Osteoblast (primary cell): ENCODE data around the gene MMS22L. TPM values are rescaled to one million over a fixed set of nuclear protein-coding genes. Genes with fewer than 3 reads are reported as not detected.
"Not testable (repeated sequence)": the region's sequence is repeated elsewhere in the genome, so short reads cannot be mapped to it uniquely, and the experiment has no call there.

Experiments
- DNase-seq: peaks from one replicate; pipeline ENCODE4 v3.0.0; 2011; ENCODE audit warnings: low spot score, mixed read lengths; ENCODE audit not compliant: insufficient read length; ENCODE audit errors: missing footprints
- H2AFZ ChIP-seq: 2 replicates; pipeline ENCODE4 v1.6.0; 2011; ENCODE audit warnings: mild to moderate bottlenecking, low read length
- H3K27ac ChIP-seq: 2 replicates; pipeline ENCODE4 v1.5.1; 2011; ENCODE audit warnings: mild to moderate bottlenecking, low read depth, low read length, moderate library complexity
- H3K27me3 ChIP-seq: 2 replicates; pipeline ENCODE4 v1.6.0; 2012; ENCODE audit warnings: mild to moderate bottlenecking, control low read depth, inconsistent platforms, low read length, moderate library complexity; ENCODE audit not compliant: insufficient read depth
- H3K36me3 ChIP-seq: 2 replicates; pipeline ENCODE4 v1.5.1; 2011; ENCODE audit warnings: mild to moderate bottlenecking, low read length, control low read depth, moderate library complexity; ENCODE audit not compliant: insufficient read depth
- H3K4me1 ChIP-seq: 2 replicates; pipeline ENCODE4 v1.5.1; 2011; ENCODE audit warnings: mild to moderate bottlenecking, low read length, control low read depth, moderate library complexity; ENCODE audit not compliant: insufficient read depth
- H3K4me2 ChIP-seq: 2 replicates; pipeline ENCODE4 v1.6.0; 2011; ENCODE audit warnings: mild to moderate bottlenecking, low read length; ENCODE audit not compliant: insufficient read depth
- H3K4me3 ChIP-seq: fragments of 200-600 bp; sonication (generic); 3 replicates; pipeline ENCODE4 v1.5.1; 2012; ENCODE audit warnings: mild to moderate bottlenecking, low read length, inconsistent platforms; ENCODE audit not compliant: insufficient read depth
- H3K79me2 ChIP-seq: 2 replicates; pipeline ENCODE4 v1.6.0; 2012; ENCODE audit warnings: mild to moderate bottlenecking, low read length, control low read depth, inconsistent platforms; ENCODE audit not compliant: insufficient read depth
- H3K9me3 ChIP-seq: 2 replicates; pipeline ENCODE4 v1.5.1; 2011; ENCODE audit warnings: low read depth, low read length, control low read depth
- H4K20me1 ChIP-seq: 2 replicates; pipeline ENCODE4 v1.6.0; 2012; ENCODE audit warnings: mild to moderate bottlenecking, low read length, control low read depth; ENCODE audit not compliant: insufficient read depth
- total RNA-seq: library from RNA; depleted of rRNA; stranded (reverse); fragments of >200 nt; gene quantifications from 2 replicates; pipeline ENCODE4 v1.2.3, GENCODE V29; 2012
- TF ChIP-seq, protein P1 (sequence below): IDR thresholded peaks from 2 replicates; pipeline ENCODE4 v1.5.1; 2011; ENCODE audit warnings: mild to moderate bottlenecking, low read depth, low read length, moderate library complexity; ENCODE audit errors: extremely low read depth

MMS22L gene
- total RNA-seq, 1 donor, result 11.9 TPM

DNA sequence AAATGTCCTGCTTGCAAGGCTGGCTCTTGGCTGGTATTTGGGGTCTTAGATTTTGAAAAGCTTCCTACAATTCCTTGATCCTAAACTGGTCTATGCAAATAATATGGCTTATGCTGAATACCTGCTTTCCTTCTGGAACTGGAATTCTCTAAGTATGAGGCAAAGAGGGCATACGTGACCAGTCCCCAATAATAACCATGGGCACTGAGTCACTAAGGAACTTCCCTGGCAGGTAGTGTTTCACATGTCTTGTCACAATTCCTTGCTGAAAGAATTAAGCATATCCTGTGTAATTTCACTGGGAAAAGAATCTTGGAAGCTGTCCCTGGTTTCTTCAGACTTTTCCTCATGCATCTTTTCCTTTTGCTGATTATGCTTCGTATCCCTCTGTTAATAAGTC is 106.5 kb downstream of the MMS22L start:
- H2AFZ ChIP-seq, result no peak overlapping the region
- no peaks in the 10 kb centered on the region for H4K20me1 ChIP-seq
- H3K9me3 ChIP-seq, result no peaks in the 10 kb centered on the region
- no peaks in the 10 kb centered on the region for H3K27me3 ChIP-seq
- H3K79me2 ChIP-seq, result no peaks in the 10 kb centered on the region
- peak; percentile 19 for DNase-seq
- H3K4me2 ChIP-seq, result no peak overlapping the region
- no peak overlapping the region for H3K4me3 ChIP-seq
- H3K36me3 ChIP-seq, result no peaks in the 10 kb centered on the region
- no peak overlapping the region for H3K27ac ChIP-seq
- H3K4me1 ChIP-seq, result no peaks in the 10 kb centered on the region
- TF ChIP-seq, protein P1, sequence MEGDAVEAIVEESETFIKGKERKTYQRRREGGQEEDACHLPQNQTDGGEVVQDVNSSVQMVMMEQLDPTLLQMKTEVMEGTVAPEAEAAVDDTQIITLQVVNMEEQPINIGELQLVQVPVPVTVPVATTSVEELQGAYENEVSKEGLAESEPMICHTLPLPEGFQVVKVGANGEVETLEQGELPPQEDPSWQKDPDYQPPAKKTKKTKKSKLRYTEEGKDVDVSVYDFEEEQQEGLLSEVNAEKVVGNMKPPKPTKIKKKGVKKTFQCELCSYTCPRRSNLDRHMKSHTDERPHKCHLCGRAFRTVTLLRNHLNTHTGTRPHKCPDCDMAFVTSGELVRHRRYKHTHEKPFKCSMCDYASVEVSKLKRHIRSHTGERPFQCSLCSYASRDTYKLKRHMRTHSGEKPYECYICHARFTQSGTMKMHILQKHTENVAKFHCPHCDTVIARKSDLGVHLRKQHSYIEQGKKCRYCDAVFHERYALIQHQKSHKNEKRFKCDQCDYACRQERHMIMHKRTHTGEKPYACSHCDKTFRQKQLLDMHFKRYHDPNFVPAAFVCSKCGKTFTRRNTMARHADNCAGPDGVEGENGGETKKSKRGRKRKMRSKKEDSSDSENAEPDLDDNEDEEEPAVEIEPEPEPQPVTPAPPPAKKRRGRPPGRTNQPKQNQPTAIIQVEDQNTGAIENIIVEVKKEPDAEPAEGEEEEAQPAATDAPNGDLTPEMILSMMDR, result no peak

DNA sequence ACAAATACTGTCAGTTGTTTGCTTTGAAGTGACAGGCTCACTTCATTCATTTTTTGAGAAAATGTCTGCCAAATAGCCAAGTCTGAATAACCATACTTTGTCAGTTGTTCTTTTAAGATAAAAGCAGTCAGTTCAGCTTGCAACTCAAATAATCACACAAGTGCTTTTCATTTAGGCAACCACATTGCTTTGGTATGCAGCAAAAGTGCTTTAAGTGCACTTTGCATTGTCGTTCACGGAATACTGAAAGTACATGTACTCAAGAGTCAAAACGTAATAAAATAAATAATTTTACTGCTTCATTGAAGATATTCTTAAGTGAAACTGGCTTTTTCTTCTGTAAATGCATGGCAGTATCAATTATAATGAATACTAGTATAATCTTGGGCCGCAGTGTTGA is 107.2 kb downstream of the MMS22L start:
- H3K36me3 ChIP-seq, result no peaks in the 10 kb centered on the region

GRCh38 chr6:97174471-97174870 is 108.5 kb downstream of the MMS22L start:
- H3K9me3 ChIP-seq, result no peaks in the 10 kb centered on the region
- TF ChIP-seq, protein P1, result no peak
- no peaks in the 10 kb centered on the region for H3K27me3 ChIP-seq
- H3K36me3 ChIP-seq, result no peaks in the 10 kb centered on the region
- H3K27ac ChIP-seq, result no peak overlapping the region
- H2AFZ ChIP-seq, result no peak overlapping the region
- H3K4me2 ChIP-seq, result no peak overlapping the region
- H3K4me1 ChIP-seq, result no peaks in the 10 kb centered on the region
- H4K20me1 ChIP-seq, result no peaks in the 10 kb centered on the region
- H3K4me3 ChIP-seq, result no peak overlapping the region
- no peak for DNase-seq
- H3K79me2 ChIP-seq, result no peaks in the 10 kb centered on the region

More for the DNA sequence above, 107.2 kb downstream of the MMS22L start:
- Histone ChIP-seq H3K27me3 (no peaks in the 10 kb centered on the region), H3K4me3 (no peak overlapping the region), H3K4me1 (no peaks in the 10 kb centered on the region), H3K27ac (no peak overlapping the region), H2AFZ (no peak overlapping the region), H3K4me2 (no peak overlapping the region), H3K79me2 (no peaks in the 10 kb centered on the region), H4K20me1 (no peaks in the 10 kb centered on the region), H3K9me3 (no peaks in the 10 kb centered on the region)
- TF ChIP-seq, protein P1, result no peak
- no peak for DNase-seq

- Histone ChIP-seq H2AFZ (no peak overlapping the region), H3K4me1 (no peaks in the 10 kb centered on the region), H3K9me3 (no peaks in the 10 kb centered on the region), H3K36me3 (no peaks in the 10 kb centered on the region), H3K27ac (no peak overlapping the region), H3K4me3 (no peak overlapping the region), H4K20me1 (no peaks in the 10 kb centered on the region), H3K4me2 (no peak overlapping the region), H3K27me3 (no peaks in the 10 kb centered on the region), H3K79me2 (no peaks in the 10 kb centered on the region)
- no peak for DNase-seq
- TF ChIP-seq, protein P1, result no peak
Measured at GRCh38 chr6:97160280-97160679, 122.7 kb downstream of the MMS22L start.

GRCh38 chr6:97155447-97155846 is 127.6 kb downstream of the MMS22L start:
- H3K4me1 ChIP-seq, H3K4me2 ChIP-seq, H3K4me3 ChIP-seq, DNase-seq, H3K79me2 ChIP-seq, H3K27ac ChIP-seq, H3K36me3 ChIP-seq, H4K20me1 ChIP-seq, H2AFZ ChIP-seq, H3K27me3 ChIP-seq, H3K9me3 ChIP-seq: not testable (repeated sequence)
